ENCODE results near the gene MEOX2. TPM values are rescaled to one million over a fixed set of nuclear protein-coding genes. Genes with fewer than 3 reads are reported as not detected.

MEOX2 gene
- total RNA-seq, 1 experiment from 2014 or later, result not detected

- ChIA-PET POLR2A (no interaction called here), RAD21 (ENCODE audit: low non-redundant PET in 1 of 2, low total read pairs in 2 of 2, uncharacterized antibody in 2 of 2, unreplicated experiment in 2 of 2) (no interaction called here), CTCF (interaction anchor here (2.1 kb wide), 1 partner anchor 28 kb away, joined by 8 read pairs; no protein-coding TSS in a partner anchor)
- ATAC-seq (no peak), DNase-seq (ENCODE audit: low read depth, low spot score) (no peak)
- no peaks in the 10 kb centered on the region for H3K79me2 ChIP-seq (ENCODE audit: insufficient read depth, low read length)
- no peaks in the 10 kb centered on the region for H4K20me1 ChIP-seq (ENCODE audit: insufficient read depth)
- no peaks in the 10 kb centered on the region for H3K36me3 ChIP-seq (ENCODE audit: control insufficient read depth in 1 of 2, insufficient read depth in 2 of 2, low read length in 2 of 2)
- H3K9me3 ChIP-seq (ENCODE audit: control insufficient read depth in 1 of 2, insufficient read depth in 1 of 2, low read depth in 1 of 2, low read length in 2 of 2), result no peaks in the 10 kb centered on the region
- H3K27me3 ChIP-seq (ENCODE audit: insufficient read depth, low read length), result no peaks in the 10 kb centered on the region
- H3K9ac ChIP-seq (ENCODE audit: low read length), result no peak overlapping the region
- no peak overlapping the region for H3K4me3 ChIP-seq (replicated peaks in 1 of 2; ENCODE audit: low read depth in 1 of 2, low read length in 2 of 2)
- H3K4me2 ChIP-seq (ENCODE audit: low read length), result no peak overlapping the region
- TF ChIP-seq FOSL1 (IDR thresholded peaks at IDR 0.05; ENCODE audit: low read depth) (no peak), ELF1 (IDR thresholded peaks at IDR 0.05; ENCODE audit: borderline replicate concordance, low read depth) (no peak), SP1 (IDR thresholded peaks at IDR 0.05; ENCODE audit: low read depth) (no peak), TCF7L2 (IDR thresholded peaks at IDR 0.05; ENCODE audit: borderline replicate concordance, extremely low read depth, insufficient read depth, insufficient read length) (no peak), SRF (IDR thresholded peaks at IDR 0.05; ENCODE audit: low read depth) (no peak)
- H3K27ac ChIP-seq (ENCODE audit: low read depth, low read length), result no peak overlapping the region
- BruUV-seq (replicated peaks), result no TSS peak
- H3K9me2 ChIP-seq (ENCODE audit: insufficient read depth), result no peaks in the 10 kb centered on the region
- H3K4me1 ChIP-seq (ENCODE audit: control insufficient read depth in 1 of 2, insufficient read depth in 2 of 2, low read length in 2 of 2), result no peaks in the 10 kb centered on the region
- no peak overlapping the region for H2AFZ ChIP-seq (ENCODE audit: low read depth, low read length, poor library complexity, severe bottlenecking)
- intact Hi-C loops (cut with micrococcal nuclease), result no loop called here
Observed at GRCh38 chr7:15692501-15693020, 6.1 kb upstream of the MEOX2 start.

- TF ChIP-seq POLR2A (IDR thresholded peaks at IDR 0.05; ENCODE audit: borderline replicate concordance, extremely low read depth, insufficient read depth, insufficient read length) (no peak), SRF (IDR thresholded peaks at IDR 0.05; ENCODE audit: low read depth) (no peak), POLR2AphosphoS5 (IDR thresholded peaks at IDR 0.05; ENCODE audit: low read depth, low read length) (no peak), EZH2phosphoT487 (IDR thresholded peaks at IDR 0.05; ENCODE audit: borderline replicate concordance) (no peak), TCF7L2 (IDR thresholded peaks at IDR 0.05; ENCODE audit: borderline replicate concordance, extremely low read depth, insufficient read depth, insufficient read length) (no peak), JUND (IDR thresholded peaks at IDR 0.05) (no peak), CEBPB (IDR thresholded peaks at IDR 0.05; ENCODE audit: low read depth) (no peak), ZBTB33 (IDR thresholded peaks at IDR 0.05; ENCODE audit: extremely low read depth, insufficient replicate concordance, low read length) (no peak), ELF1 (IDR thresholded peaks at IDR 0.05; ENCODE audit: borderline replicate concordance, low read depth) (no peak), SIN3A (IDR thresholded peaks at IDR 0.05; ENCODE audit: low read depth) (no peak), RAD21 (IDR thresholded peaks at IDR 0.05; ENCODE audit: low read depth) (no peak), FOSL1 (IDR thresholded peaks at IDR 0.05; ENCODE audit: low read depth) (no peak)
- TF ChIP-seq, protein P1, sequence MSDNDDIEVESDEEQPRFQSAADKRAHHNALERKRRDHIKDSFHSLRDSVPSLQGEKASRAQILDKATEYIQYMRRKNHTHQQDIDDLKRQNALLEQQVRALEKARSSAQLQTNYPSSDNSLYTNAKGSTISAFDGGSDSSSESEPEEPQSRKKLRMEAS (IDR thresholded peaks at IDR 0.05), result no peak
- H3K9me3 ChIP-seq (ENCODE audit: control insufficient read depth in 1 of 2, insufficient read depth in 1 of 2, low read depth in 1 of 2, low read length in 2 of 2), result no peaks in the 10 kb centered on the region
- H4K20me1 ChIP-seq (ENCODE audit: insufficient read depth), result no peaks in the 10 kb centered on the region
- no peak overlapping the region for H3K27ac ChIP-seq (ENCODE audit: low read depth, low read length)
- H3K4me2 ChIP-seq (ENCODE audit: low read length), result no peak overlapping the region
- H3K9me2 ChIP-seq (ENCODE audit: insufficient read depth), result no peaks in the 10 kb centered on the region
- no peak overlapping the region for H2AFZ ChIP-seq (ENCODE audit: low read depth, low read length, poor library complexity, severe bottlenecking)
- intact Hi-C loops (cut with micrococcal nuclease), result no loop called here
- no peaks in the 10 kb centered on the region for H3K27me3 ChIP-seq (ENCODE audit: insufficient read depth, low read length)
- CTCF ChIA-PET, result interaction anchor here (1.6 kb wide), 1 partner anchor 32 kb away, joined by 5 read pairs; no protein-coding TSS in a partner anchor
- RAD21 ChIA-PET (ENCODE audit: low non-redundant PET in 1 of 2, low total read pairs in 2 of 2, uncharacterized antibody in 2 of 2, unreplicated experiment in 2 of 2), result no interaction called here
- no peak overlapping the region for H3K4me3 ChIP-seq (replicated peaks in 1 of 2; ENCODE audit: low read depth in 1 of 2, low read length in 2 of 2)
- POLR2A ChIA-PET, result no interaction called here
- BruUV-seq (replicated peaks), result no TSS peak
- H3K9ac ChIP-seq (ENCODE audit: low read length), result no peak overlapping the region
- H3K4me1 ChIP-seq (ENCODE audit: control insufficient read depth in 1 of 2, insufficient read depth in 2 of 2, low read length in 2 of 2), result peaks cover 0 to 6% of the 10 kb centered on the region in 2 experiments; a peak in 1 of 4 replicates
- no peak for ATAC-seq
- no peaks in the 10 kb centered on the region for H3K36me3 ChIP-seq (ENCODE audit: control insufficient read depth in 1 of 2, insufficient read depth in 2 of 2, low read length in 2 of 2)
- no peak for DNase-seq (ENCODE audit: low read depth, low spot score)
- H3K79me2 ChIP-seq (ENCODE audit: insufficient read depth, low read length), result no peaks in the 10 kb centered on the region
Observed at GRCh38 chr7:15688911-15689310, 2.4 kb upstream of the MEOX2 start.
